Esophagus squamous epithelium (tissue), 5 donors: ENCODE data around the gene RERE. TPM values are rescaled to one million over a fixed set of nuclear protein-coding genes. Genes with fewer than 3 reads are reported as not detected.

Experiments
- DNase-seq: peaks from one replicate; lab custom pipeline; 2025; lab: John Stamatoyannopoulos, UW
- H3K27ac ChIP-seq, 4 donors: fragments of 200-600 bp; sonication (generic); one replicate each; pipeline ENCODE4 v1.5.1; 2016 to 2019; ENCODE audit warnings: mild to moderate bottlenecking in 1 of 4
- H3K27me3 ChIP-seq, 4 donors: fragments of 200-600 bp; sonication (generic); 1 replicate in 3 of 4; 2 replicates in 1 of 4; pipeline versions ENCODE4 v1.5.1 to v1.6.0; 2017 to 2021; ENCODE audit warnings: antibody characterized with exemption in 1 of 4
- H3K36me3 ChIP-seq, 3 donors: fragments of 200-600 bp; sonication (generic); one replicate each; pipeline ENCODE4 v1.5.1; 2016 to 2019
- H3K4me1 ChIP-seq, 3 donors: fragments of 200-600 bp; sonication (generic); one replicate each; pipeline ENCODE4 v1.5.1; 2017 to 2019
- H3K4me3 ChIP-seq, 4 donors: fragments of 200-600 bp; sonication (generic); 1 replicate in 3 of 4; 2 replicates in 1 of 4; pipeline ENCODE4 v1.5.1; 2016 to 2019; ENCODE audit warnings: mild to moderate bottlenecking in 2 of 4, moderate library complexity in 1 of 4
- H3K9me3 ChIP-seq, 3 donors: fragments of 200-600 bp; sonication (generic); one replicate each; pipeline ENCODE4 v1.5.1; 2016 to 2019
- CTCF ChIP-seq, 6 experiments: fragments of 450-650 bp in 4 of 6; fragments of 200-600 bp in 2 of 6; sonication (generic) in 2 of 6; IDR thresholded peaks; one replicate each; pipeline ENCODE4 v1.5.1; 2016 to 2019; ENCODE audit warnings: antibody characterized with exemption in 6 of 6, mild to moderate bottlenecking in 4 of 6, moderate library complexity in 4 of 6
- POLR2A ChIP-seq, 4 donors: fragments of 450-650 bp; IDR thresholded peaks; one replicate each; pipeline ENCODE4 v1.6.1; 2017; ENCODE audit warnings: antibody characterized with exemption in 4 of 4, mild to moderate bottlenecking in 4 of 4, moderate library complexity in 3 of 4
- WGBS, 2 donors: methylation state at CpG; one replicate each; pipeline ENCODE4 v1.1.5; 2018; 5-methylcytosine and 5-hydroxymethylcytosine counted together
- intact Hi-C: fragments of 100-400 bp; cut with DNase I; formaldehyde crosslinking; loops from one replicate; pipeline ENCODE4 v1.15.0; 2022
- total RNA-seq, 4 donors: library from RNA; depleted of rRNA; stranded (reverse); fragments of >200 nt; gene quantifications; one replicate each; pipeline ENCODE4 v1.1.0, GENCODE V29; 2016
- donor health status: DM: yes; HTN: yes; CAD: no.

Gene RERE
- total RNA-seq, 4 donors from 2014 or later = 27.5 to 56.6 (median 32.1) TPM

- H3K27me3 ChIP-seq = no peaks in the 10 kb centered on the region
- TF ChIP-seq CTCF (IDR thresholded peaks at IDR 0.05) = no peak
- TF ChIP-seq POLR2A (IDR thresholded peaks at IDR 0.05) = no peak
- no peak overlapping the region for H3K27ac ChIP-seq
- H3K36me3 ChIP-seq = no peaks in the 10 kb centered on the region
- DNase-seq = no peak
- H3K9me3 ChIP-seq = no peaks in the 10 kb centered on the region
- no peak overlapping the region for H3K4me3 ChIP-seq
- intact Hi-C loops = no loop called here
- H3K4me1 ChIP-seq = peaks cover 0 to 10% (median 0%) of the 10 kb centered on the region in 3 donors
Measured at GRCh38 chr1:8753736-8754135, 63.7 kb downstream of the RERE start.

GRCh38 chr1:8752921-8753713 is 64.3 kb downstream of the RERE start:
- Histone ChIP-seq H3K27me3 (no peaks in the 10 kb centered on the region), H3K36me3 (no peaks in the 10 kb centered on the region), H3K4me1 (peaks cover 0 to 10% (median 0%) of the 10 kb centered on the region in 3 donors), H3K27ac (no peak overlapping the region), H3K4me3 (no peak overlapping the region), H3K9me3 (no peaks in the 10 kb centered on the region)
- DNase-seq = no peak
- TF ChIP-seq CTCF (IDR thresholded peaks at IDR 0.05) (no peak), POLR2A (IDR thresholded peaks at IDR 0.05) (no peak)
- 83 to 91% methylated on average over 6 of the region's 6 CpGs for WGBS, 2 donors
- intact Hi-C loops = no loop called here

GRCh38 chr1:8752411-8752810 is 65.0 kb downstream of the RERE start:
- Histone ChIP-seq H3K36me3 (no peaks in the 10 kb centered on the region), H3K4me1 (peaks cover 0 to 10% (median 0%) of the 10 kb centered on the region in 3 donors), H3K27ac (no peak overlapping the region), H3K4me3 (no peak overlapping the region), H3K9me3 (no peaks in the 10 kb centered on the region), H3K27me3 (no peaks in the 10 kb centered on the region)
- no peak for DNase-seq
- 84 to 89% methylated on average over 2 of the region's 2 CpGs for WGBS, 2 donors
- no peak for TF ChIP-seq POLR2A (IDR thresholded peaks at IDR 0.05)
- TF ChIP-seq CTCF (IDR thresholded peaks at IDR 0.05) = no peak
- intact Hi-C loops = no loop called here

GRCh38 chr1:8751984-8752383 is 65.5 kb downstream of the RERE start:
- no peak overlapping the region for H3K4me3 ChIP-seq
- DNase-seq = no peak
- H3K9me3 ChIP-seq = no peaks in the 10 kb centered on the region
- H3K4me1 ChIP-seq = peaks cover 0 to 10% (median 0%) of the 10 kb centered on the region in 3 donors
- H3K36me3 ChIP-seq = no peaks in the 10 kb centered on the region
- no peaks in the 10 kb centered on the region for H3K27me3 ChIP-seq
- H3K27ac ChIP-seq = no peak overlapping the region
- no peak for TF ChIP-seq CTCF (IDR thresholded peaks at IDR 0.05)
- no peak for TF ChIP-seq POLR2A (IDR thresholded peaks at IDR 0.05)
- intact Hi-C loops = no loop called here
- 80 to 86% methylated on average over 4 of the region's 4 CpGs for WGBS, 2 donors

- H3K27me3 ChIP-seq = no peaks in the 10 kb centered on the region
- TF ChIP-seq CTCF (IDR thresholded peaks at IDR 0.05) (no peak), POLR2A (IDR thresholded peaks at IDR 0.05) (no peak)
- H3K27ac ChIP-seq = no peak overlapping the region
- 78 to 84% methylated on average over 14 to 15 of the region's 15 CpGs for WGBS, 2 donors
- H3K4me3 ChIP-seq = no peak overlapping the region
- no peaks in the 10 kb centered on the region for H3K36me3 ChIP-seq
- no peaks in the 10 kb centered on the region for H3K9me3 ChIP-seq
- no peaks in the 10 kb centered on the region for H3K4me1 ChIP-seq
- DNase-seq = no peak
- intact Hi-C loops = no loop called here
Measured at GRCh38 chr1:8747879-8748825, 69.3 kb downstream of the RERE start.
